ENCODE measurements around the gene TMEM232.

- TF ChIP-seq CTCF (IDR thresholded peaks at IDR 0.05; ENCODE audit: insufficient read depth, low read length) (no peak), POLR2AphosphoS5 (IDR thresholded peaks at IDR 0.05; ENCODE audit: low read depth) (no peak), SPI1 (IDR thresholded peaks at IDR 0.05; ENCODE audit: borderline replicate concordance, low read depth) (no peak)
These were observed 7.6 kb upstream of the TMEM232 start for GRCh38 chr5:110734101-110734500.

Measured in HL-60 (cell line).